ENCODE measurements around the gene GPATCH2. TPM values are rescaled to one million over a fixed set of nuclear protein-coding genes. Genes with fewer than 3 reads are reported as not detected.

GPATCH2 gene
- total RNA-seq, 1 donor = 20.6 TPM

- no peak for DNase-seq (ENCODE audit: insufficient read length, low spot score, missing footprints)
- TF ChIP-seq CTCF (IDR thresholded peaks at IDR 0.05; ENCODE audit: extremely low read depth, low read depth, low read length) = no peak
These were observed 76.0 kb downstream of the GPATCH2 start for GRCh38 chr1:217554849-217555248.

GRCh38 chr1:217553949-217554509 lies 76.9 kb downstream of the GPATCH2 start:
- no peaks in the 10 kb centered on the region for H3K4me1 ChIP-seq (ENCODE audit: insufficient read depth, low read length)
- H3K79me2 ChIP-seq (ENCODE audit: insufficient read depth, low read length) = no peaks in the 10 kb centered on the region
- no peaks in the 10 kb centered on the region for H3K36me3 ChIP-seq (ENCODE audit: insufficient read depth, low read length)
- no peak overlapping the region for H3K27ac ChIP-seq (ENCODE audit: low read depth, low read length)
- no peak overlapping the region for H2AFZ ChIP-seq (ENCODE audit: low read length)
- H4K20me1 ChIP-seq (ENCODE audit: insufficient read depth, low read length) = no peaks in the 10 kb centered on the region
- no peak overlapping the region for H3K4me3 ChIP-seq (ENCODE audit: insufficient read depth, low read length)
- H3K27me3 ChIP-seq (ENCODE audit: insufficient read depth, low read length) = no peaks in the 10 kb centered on the region
- no peak for TF ChIP-seq CTCF (IDR thresholded peaks at IDR 0.05; ENCODE audit: extremely low read depth, low read depth, low read length)
- H3K4me2 ChIP-seq (ENCODE audit: insufficient read depth, low read length) = no peak overlapping the region
- no peaks in the 10 kb centered on the region for H3K9me3 ChIP-seq (ENCODE audit: low read depth, low read length)
- DNase-seq (ENCODE audit: insufficient read length, low spot score, missing footprints) = no peak

More at GRCh38 chr1:217554849-217555248, 76.0 kb downstream of the GPATCH2 start:
- Histone ChIP-seq H3K4me2 (ENCODE audit: insufficient read depth, low read length) (no peak overlapping the region), H3K4me1 (ENCODE audit: insufficient read depth, low read length) (no peaks in the 10 kb centered on the region), H3K27ac (ENCODE audit: low read depth, low read length) (no peak overlapping the region), H3K9me3 (ENCODE audit: low read depth, low read length) (no peaks in the 10 kb centered on the region), H2AFZ (ENCODE audit: low read length) (no peak overlapping the region), H3K27me3 (ENCODE audit: insufficient read depth, low read length) (no peaks in the 10 kb centered on the region), H3K36me3 (ENCODE audit: insufficient read depth, low read length) (no peaks in the 10 kb centered on the region), H4K20me1 (ENCODE audit: insufficient read depth, low read length) (no peaks in the 10 kb centered on the region), H3K79me2 (ENCODE audit: insufficient read depth, low read length) (no peaks in the 10 kb centered on the region), H3K4me3 (ENCODE audit: insufficient read depth, low read length) (no peak overlapping the region)

- no peak overlapping the region for H2AFZ ChIP-seq (ENCODE audit: low read length)
- H3K27ac ChIP-seq (ENCODE audit: low read depth, low read length) = no peak overlapping the region
- no peaks in the 10 kb centered on the region for H3K36me3 ChIP-seq (ENCODE audit: insufficient read depth, low read length)
- no peak overlapping the region for H3K4me2 ChIP-seq (ENCODE audit: insufficient read depth, low read length)
- no peaks in the 10 kb centered on the region for H3K27me3 ChIP-seq (ENCODE audit: insufficient read depth, low read length)
- no peaks in the 10 kb centered on the region for H3K79me2 ChIP-seq (ENCODE audit: insufficient read depth, low read length)
- H3K9me3 ChIP-seq (ENCODE audit: low read depth, low read length) = no peaks in the 10 kb centered on the region
- no peak for TF ChIP-seq CTCF (IDR thresholded peaks at IDR 0.05; ENCODE audit: extremely low read depth, low read depth, low read length)
- DNase-seq (ENCODE audit: insufficient read length, low spot score, missing footprints) = no peak
- no peaks in the 10 kb centered on the region for H4K20me1 ChIP-seq (ENCODE audit: insufficient read depth, low read length)
- H3K4me1 ChIP-seq (ENCODE audit: insufficient read depth, low read length) = no peaks in the 10 kb centered on the region
- no peak overlapping the region for H3K4me3 ChIP-seq (ENCODE audit: insufficient read depth, low read length)
These were observed 78.4 kb downstream of the GPATCH2 start for GRCh38 chr1:217552339-217552951.

GRCh38 chr1:217542837-217543236 lies 88.1 kb downstream of the GPATCH2 start:
- Histone ChIP-seq H3K79me2 (ENCODE audit: insufficient read depth, low read length) (no peaks in the 10 kb centered on the region), H3K4me1 (ENCODE audit: insufficient read depth, low read length) (no peaks in the 10 kb centered on the region), H3K9me3 (ENCODE audit: low read depth, low read length) (no peaks in the 10 kb centered on the region), H3K4me2 (ENCODE audit: insufficient read depth, low read length) (no peak overlapping the region), H3K27ac (ENCODE audit: low read depth, low read length) (no peak overlapping the region), H3K4me3 (ENCODE audit: insufficient read depth, low read length) (no peak overlapping the region), H2AFZ (ENCODE audit: low read length) (no peak overlapping the region), H3K36me3 (ENCODE audit: insufficient read depth, low read length) (no peaks in the 10 kb centered on the region), H3K27me3 (ENCODE audit: insufficient read depth, low read length) (no peaks in the 10 kb centered on the region), H4K20me1 (ENCODE audit: insufficient read depth, low read length) (peaks cover 3% of the 10 kb centered on the region)
- no peak for TF ChIP-seq CTCF (IDR thresholded peaks at IDR 0.05; ENCODE audit: extremely low read depth, low read depth, low read length)
- DNase-seq (ENCODE audit: insufficient read length, low spot score, missing footprints) = no peak

Data from osteoblast (primary cell).